Right lobe of liver (tissue), 4 donors: ENCODE data around the gene LHX4.

ENCODE experiments used
- POLR2A ChIP-seq: fragments of 450-650 bp; IDR thresholded peaks from one replicate; pipeline ENCODE4 v1.6.1; 2017; ENCODE audit warnings: antibody characterized with exemption, mild to moderate bottlenecking
- TF ChIP-seq, protein P1 (sequence below), 4 donors: fragments of 200-600 bp in 3 of 4; fragments of 450-650 bp in 1 of 4; IDR thresholded peaks; one replicate each; pipeline versions ENCODE4 v1.5.1 to v1.8.0; 2016 to 2022; ENCODE audit warnings: antibody characterized with exemption in 4 of 4, mild to moderate bottlenecking in 2 of 4
- donor health status: DM: no; HTN: no; CAD: no.
- donor health status: DM: no; HTN: no; CAD: no.
- donor health status: DM: no; HTN: yes; CAD: no.

GRCh38 chr1:180253585-180254495 is 23.8 kb downstream of the LHX4 start:
- TF ChIP-seq, protein P1, sequence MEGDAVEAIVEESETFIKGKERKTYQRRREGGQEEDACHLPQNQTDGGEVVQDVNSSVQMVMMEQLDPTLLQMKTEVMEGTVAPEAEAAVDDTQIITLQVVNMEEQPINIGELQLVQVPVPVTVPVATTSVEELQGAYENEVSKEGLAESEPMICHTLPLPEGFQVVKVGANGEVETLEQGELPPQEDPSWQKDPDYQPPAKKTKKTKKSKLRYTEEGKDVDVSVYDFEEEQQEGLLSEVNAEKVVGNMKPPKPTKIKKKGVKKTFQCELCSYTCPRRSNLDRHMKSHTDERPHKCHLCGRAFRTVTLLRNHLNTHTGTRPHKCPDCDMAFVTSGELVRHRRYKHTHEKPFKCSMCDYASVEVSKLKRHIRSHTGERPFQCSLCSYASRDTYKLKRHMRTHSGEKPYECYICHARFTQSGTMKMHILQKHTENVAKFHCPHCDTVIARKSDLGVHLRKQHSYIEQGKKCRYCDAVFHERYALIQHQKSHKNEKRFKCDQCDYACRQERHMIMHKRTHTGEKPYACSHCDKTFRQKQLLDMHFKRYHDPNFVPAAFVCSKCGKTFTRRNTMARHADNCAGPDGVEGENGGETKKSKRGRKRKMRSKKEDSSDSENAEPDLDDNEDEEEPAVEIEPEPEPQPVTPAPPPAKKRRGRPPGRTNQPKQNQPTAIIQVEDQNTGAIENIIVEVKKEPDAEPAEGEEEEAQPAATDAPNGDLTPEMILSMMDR (IDR thresholded peaks at IDR 0.05) = no peak
- no peak for TF ChIP-seq POLR2A
